ENCODE results near the gene SLC38A10.

DNA sequence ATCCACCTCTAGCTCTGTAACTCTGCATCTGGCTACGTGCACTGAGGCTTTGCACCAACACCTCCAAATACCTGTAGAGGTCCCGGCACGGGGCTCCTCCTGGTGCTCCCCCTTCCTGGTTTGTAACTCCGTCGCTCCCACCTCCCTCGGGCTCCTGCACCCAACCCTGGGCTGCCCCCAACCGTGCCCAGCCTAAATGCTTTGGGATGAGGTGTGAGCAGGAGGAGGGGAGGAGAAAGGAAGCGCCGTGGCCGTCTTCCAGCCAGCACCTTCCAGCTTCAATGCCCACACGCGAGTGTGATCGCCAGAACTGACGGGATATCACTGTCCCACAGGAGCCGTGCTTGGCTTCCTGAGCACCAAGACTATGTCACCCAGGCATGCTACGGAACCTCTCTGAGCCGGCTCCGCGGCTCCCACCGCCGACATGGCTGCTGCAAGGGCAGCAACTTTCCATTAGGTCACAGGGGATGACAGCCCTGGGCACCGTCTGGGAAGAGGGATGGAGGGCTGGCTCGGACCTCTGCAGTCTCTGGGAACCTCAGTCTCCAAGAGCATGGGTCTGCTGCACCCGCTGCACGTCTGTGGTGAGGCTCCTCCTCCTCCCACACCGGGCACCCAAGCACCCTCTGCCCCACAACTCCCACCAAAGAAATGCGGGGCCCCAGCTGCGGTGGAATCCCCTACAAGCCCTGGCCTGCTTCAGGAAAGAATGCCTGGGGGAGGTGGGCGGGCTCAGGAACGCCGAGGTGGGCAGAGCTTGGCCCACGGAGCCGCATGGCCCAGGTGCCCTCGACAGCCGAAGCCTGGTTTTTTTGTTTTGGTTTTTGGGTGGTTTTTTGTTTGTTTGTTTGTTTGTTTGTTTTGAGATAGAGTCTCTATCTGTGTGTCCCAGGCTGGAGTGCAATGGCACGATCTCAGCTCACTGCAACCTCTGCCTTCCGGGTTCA, 6.4 kb upstream of the SLC38A10 start:
- TF ChIP-seq, protein P1, sequence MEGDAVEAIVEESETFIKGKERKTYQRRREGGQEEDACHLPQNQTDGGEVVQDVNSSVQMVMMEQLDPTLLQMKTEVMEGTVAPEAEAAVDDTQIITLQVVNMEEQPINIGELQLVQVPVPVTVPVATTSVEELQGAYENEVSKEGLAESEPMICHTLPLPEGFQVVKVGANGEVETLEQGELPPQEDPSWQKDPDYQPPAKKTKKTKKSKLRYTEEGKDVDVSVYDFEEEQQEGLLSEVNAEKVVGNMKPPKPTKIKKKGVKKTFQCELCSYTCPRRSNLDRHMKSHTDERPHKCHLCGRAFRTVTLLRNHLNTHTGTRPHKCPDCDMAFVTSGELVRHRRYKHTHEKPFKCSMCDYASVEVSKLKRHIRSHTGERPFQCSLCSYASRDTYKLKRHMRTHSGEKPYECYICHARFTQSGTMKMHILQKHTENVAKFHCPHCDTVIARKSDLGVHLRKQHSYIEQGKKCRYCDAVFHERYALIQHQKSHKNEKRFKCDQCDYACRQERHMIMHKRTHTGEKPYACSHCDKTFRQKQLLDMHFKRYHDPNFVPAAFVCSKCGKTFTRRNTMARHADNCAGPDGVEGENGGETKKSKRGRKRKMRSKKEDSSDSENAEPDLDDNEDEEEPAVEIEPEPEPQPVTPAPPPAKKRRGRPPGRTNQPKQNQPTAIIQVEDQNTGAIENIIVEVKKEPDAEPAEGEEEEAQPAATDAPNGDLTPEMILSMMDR (IDR thresholded peaks at IDR 0.05 in 2 of 3, conservative IDR thresholded peaks at IDR 0.05 in 1 of 3; ENCODE audit: borderline replicate concordance in 1 of 3, insufficient read depth in 1 of 3, low read depth in 2 of 3, low read length in 2 of 3), result no peak
- TF ChIP-seq SRF (IDR thresholded peaks at IDR 0.05; ENCODE audit: low read depth) (no peak), POLR2A (IDR thresholded peaks at IDR 0.05; ENCODE audit: borderline replicate concordance, extremely low read depth, insufficient read depth, insufficient read length) (no peak), SP1 (IDR thresholded peaks at IDR 0.05; ENCODE audit: low read depth) (no peak), EZH2 (IDR thresholded peaks at IDR 0.05) (no peak), ZBTB33 (IDR thresholded peaks at IDR 0.05; ENCODE audit: extremely low read depth, insufficient replicate concordance, low read length) (no peak), EZH2phosphoT487 (IDR thresholded peaks at IDR 0.05; ENCODE audit: borderline replicate concordance) (no peak)
- TF ChIP-seq, protein P2, sequence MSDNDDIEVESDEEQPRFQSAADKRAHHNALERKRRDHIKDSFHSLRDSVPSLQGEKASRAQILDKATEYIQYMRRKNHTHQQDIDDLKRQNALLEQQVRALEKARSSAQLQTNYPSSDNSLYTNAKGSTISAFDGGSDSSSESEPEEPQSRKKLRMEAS (IDR thresholded peaks at IDR 0.05), result no peak
